Spleen (tissue), 11 donors: ENCODE measurements around the gene CBR1. TPM values are rescaled to one million over a fixed set of nuclear protein-coding genes. Genes with fewer than 3 reads are reported as not detected.

ENCODE experiments used
- DNase-seq: peaks from one replicate; pipeline ENCODE4 v3.0.0-alpha.2; 2020
- H3K27ac ChIP-seq, 8 donors: fragments of 200-600 bp; sonication (generic) in 7 of 8; 1 replicate in 4 of 8; 2 replicates in 4 of 8; pipeline versions ENCODE4 v1.5.0 to v1.8.0; 2016 to 2021; ENCODE audit warnings: inconsistent platforms in 4 of 8, mild to moderate bottlenecking in 4 of 8, moderate library complexity in 1 of 8
- H3K27me3 ChIP-seq, 7 donors: fragments of 200-600 bp; sonication (generic) in 6 of 7; replicated peaks in 1 of 7; 1 replicate in 4 of 7; 2 replicates in 3 of 7; pipeline versions ENCODE4 v1.5.0 to v1.8.0; 2016 to 2021; ENCODE audit warnings: inconsistent platforms in 3 of 7, mild to moderate bottlenecking in 1 of 7
- H3K36me3 ChIP-seq, 6 donors: fragments of 200-600 bp; sonication (generic) in 5 of 6; 1 replicate in 4 of 6; 2 replicates in 2 of 6; pipeline versions ENCODE4 v1.5.0 to v1.8.0; 2016 to 2021; ENCODE audit warnings: inconsistent platforms in 2 of 6
- H3K4me1 ChIP-seq, 6 donors: fragments of 200-600 bp; sonication (generic) in 5 of 6; 1 replicate in 3 of 6; 2 replicates in 3 of 6; pipeline versions ENCODE4 v1.5.0 to v1.8.0; 2016 to 2021; ENCODE audit warnings: inconsistent platforms in 3 of 6
- H3K4me3 ChIP-seq, 8 donors: fragments of 200-600 bp; sonication (generic) in 7 of 8; 1 replicate in 4 of 8; 2 replicates in 4 of 8; pipeline versions ENCODE4 v1.5.0 to v1.8.0; 2016 to 2021; ENCODE audit warnings: inconsistent platforms in 4 of 8, mild to moderate bottlenecking in 4 of 8, moderate library complexity in 2 of 8
- H3K9me3 ChIP-seq, 8 donors: fragments of 200-600 bp; sonication (generic) in 7 of 8; 1 replicate in 4 of 8; 2 replicates in 4 of 8; pipeline versions ENCODE4 v1.5.0 to v1.8.0; 2016 to 2021; ENCODE audit warnings: inconsistent platforms in 4 of 8
- POLR2A ChIP-seq, 3 donors: fragments of 450-650 bp; IDR thresholded peaks; one replicate each; pipeline ENCODE4 v1.5.1; 2017; ENCODE audit warnings: antibody characterized with exemption in 3 of 3, mild to moderate bottlenecking in 1 of 3
- POLR2AphosphoS5 ChIP-seq, 3 donors: sonication (generic); formaldehyde crosslinking; IDR thresholded peaks; one replicate each; pipeline ENCODE4 v1.5.1; 2017; ENCODE audit warnings: antibody characterized with exemption in 3 of 3
- WGBS, 5 donors: extraction: QIAGEN DNeasy Blood & Tissue Kit in 3 of 5; methylation state at CpG; one replicate each; pipeline versions ENCODE4 v1.1.5 to v1.1.7; 2013 to 2018; 5-methylcytosine and 5-hydroxymethylcytosine counted together
- intact Hi-C: fragments of 100-400 bp; cut with DNase I; formaldehyde crosslinking; loops from one replicate; pipeline ENCODE4 v1.15.0; 2023; ENCODE audit warnings: low total_unique reads
- polyA plus RNA-seq, 3 donors: library from polyadenylated mRNA; stranded (reverse); fragments of 200-250 nt; gene quantifications; one replicate each; pipeline ENCODE4 v1.2.1, GENCODE V29; 2013
- total RNA-seq, 7 donors: library from RNA; depleted of rRNA in 3 of 7; stranded (reverse); fragments of >200 nt in 3 of 7; fragmentation: NEBNext Ultra II Directional in 4 of 7; extraction: Animal tissue kit (Norgen Biotek cat#: 25700) in 4 of 7; gene quantifications; one replicate each; pipeline versions ENCODE4 v1.1.0 to v1.2.1, GENCODE V29; 2016 to 2021
- TF ChIP-seq, protein P1 (sequence below), 11 experiments: fragments of 200-600 bp in 7 of 11; fragments of 450-650 bp in 4 of 11; sonication (generic) in 4 of 11; IDR thresholded peaks in 8 of 11; conservative IDR thresholded peaks in 3 of 11; 1 replicate in 7 of 11; 2 replicates in 4 of 11; pipeline versions ENCODE4 v1.4.0 to v1.8.0; 2016 to 2021; ENCODE audit warnings: antibody characterized with exemption in 11 of 11, inconsistent platforms in 4 of 11, mild to moderate bottlenecking in 1 of 11
- donor health status: healthy with polysubstance abuse.
- donor health status: DM: no; HTN: no; CAD: no; lungs with moderate emphysema.
- donor health status: DM: no; HTN: no; CAD: no.
- donor health status: Bipolar disorder and iron deficiency.
- donor health status: healthy.
- donor health status: DM: no; HTN: no; CAD: no.
- donor health status: DM: yes; HTN: yes; CAD: no.

The CBR1 gene
- total and polyA plus RNA-seq, 10 donors, result 30.7 to 128 (median 45.5) TPM

DNA sequence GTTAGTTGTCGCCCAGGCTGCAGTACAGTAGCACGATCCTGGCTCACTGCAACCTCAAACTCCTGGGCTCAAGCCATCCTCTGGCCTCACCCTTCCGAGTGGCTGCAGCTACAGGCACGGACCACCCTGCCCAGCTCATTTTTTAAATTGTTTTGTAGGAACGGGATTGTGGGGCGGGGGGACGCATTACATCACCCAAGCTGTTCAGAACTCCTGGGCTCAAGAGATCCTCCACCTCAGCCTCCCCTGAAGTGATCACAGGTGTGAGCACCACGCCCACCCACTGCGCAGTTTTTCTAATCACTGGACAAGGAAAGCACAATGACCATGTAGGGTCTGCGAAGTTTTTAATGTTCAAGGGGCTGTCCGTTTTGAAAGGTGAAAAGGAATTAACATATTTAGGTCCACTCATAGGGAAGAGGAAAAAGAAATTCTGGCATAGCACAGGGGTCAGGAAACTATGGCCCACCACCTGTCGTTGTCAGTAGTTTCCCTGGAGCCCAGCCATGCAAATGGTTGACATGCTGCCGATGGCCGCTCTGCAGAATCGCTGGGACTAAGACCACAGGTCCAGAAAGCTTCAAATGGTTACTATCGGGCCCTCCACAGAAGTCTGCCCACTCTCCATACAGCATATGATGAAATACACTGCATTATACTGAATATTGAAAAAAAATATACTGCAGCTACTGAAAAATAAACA is 35.5 kb upstream of the CBR1 start:
- H3K9me3 ChIP-seq, result no peaks in the 10 kb centered on the region
- H3K4me1 ChIP-seq, result no peaks in the 10 kb centered on the region
- H3K27me3 ChIP-seq, result no peaks in the 10 kb centered on the region
- 85 to 95% (median 89%) methylated on average over 16 of the region's 16 CpGs for WGBS, 5 donors
- peaks cover 0 to 64% (median 48%) of the 10 kb centered on the region in 6 donors for H3K36me3 ChIP-seq
- TF ChIP-seq POLR2AphosphoS5 (IDR thresholded peaks at IDR 0.05) (no peak), POLR2A (IDR thresholded peaks at IDR 0.05) (no peak)
- TF ChIP-seq, protein P1, sequence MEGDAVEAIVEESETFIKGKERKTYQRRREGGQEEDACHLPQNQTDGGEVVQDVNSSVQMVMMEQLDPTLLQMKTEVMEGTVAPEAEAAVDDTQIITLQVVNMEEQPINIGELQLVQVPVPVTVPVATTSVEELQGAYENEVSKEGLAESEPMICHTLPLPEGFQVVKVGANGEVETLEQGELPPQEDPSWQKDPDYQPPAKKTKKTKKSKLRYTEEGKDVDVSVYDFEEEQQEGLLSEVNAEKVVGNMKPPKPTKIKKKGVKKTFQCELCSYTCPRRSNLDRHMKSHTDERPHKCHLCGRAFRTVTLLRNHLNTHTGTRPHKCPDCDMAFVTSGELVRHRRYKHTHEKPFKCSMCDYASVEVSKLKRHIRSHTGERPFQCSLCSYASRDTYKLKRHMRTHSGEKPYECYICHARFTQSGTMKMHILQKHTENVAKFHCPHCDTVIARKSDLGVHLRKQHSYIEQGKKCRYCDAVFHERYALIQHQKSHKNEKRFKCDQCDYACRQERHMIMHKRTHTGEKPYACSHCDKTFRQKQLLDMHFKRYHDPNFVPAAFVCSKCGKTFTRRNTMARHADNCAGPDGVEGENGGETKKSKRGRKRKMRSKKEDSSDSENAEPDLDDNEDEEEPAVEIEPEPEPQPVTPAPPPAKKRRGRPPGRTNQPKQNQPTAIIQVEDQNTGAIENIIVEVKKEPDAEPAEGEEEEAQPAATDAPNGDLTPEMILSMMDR (IDR thresholded peaks at IDR 0.05 in 8 of 11, conservative IDR thresholded peaks at IDR 0.05 in 3 of 11), result no peak
- DNase-seq, result no peak
- no peak overlapping the region for H3K27ac ChIP-seq
- H3K4me3 ChIP-seq, result no peak overlapping the region
- intact Hi-C loops, result no loop called here

GRCh38 chr21:36035381-36035791 is 34.4 kb upstream of the CBR1 start:
- Histone ChIP-seq H3K4me3 (no peak overlapping the region), H3K27ac (no peak overlapping the region), H3K9me3 (no peaks in the 10 kb centered on the region), H3K36me3 (peaks cover 0 to 75% (median 54%) of the 10 kb centered on the region in 6 donors), H3K4me1 (no peaks in the 10 kb centered on the region), H3K27me3 (no peaks in the 10 kb centered on the region)
- WGBS, 5 donors, result 77 to 88% (median 85%) methylated on average over 9 to 10 of the region's 10 CpGs
- intact Hi-C loops, result no loop called here
- TF ChIP-seq POLR2AphosphoS5 (IDR thresholded peaks at IDR 0.05) (no peak), POLR2A (IDR thresholded peaks at IDR 0.05) (no peak)
- TF ChIP-seq, protein P1 (IDR thresholded peaks at IDR 0.05 in 8 of 11, conservative IDR thresholded peaks at IDR 0.05 in 3 of 11), result no peak
- no peak for DNase-seq

- H3K27me3 ChIP-seq, result no peaks in the 10 kb centered on the region
- H3K27ac ChIP-seq, result no peak overlapping the region
- no peak overlapping the region for H3K4me3 ChIP-seq
- 89 to 94% (median 92%) methylated on average over 17 of the region's 17 CpGs for WGBS, 5 donors
- intact Hi-C loops, result no loop called here
- no peaks in the 10 kb centered on the region for H3K4me1 ChIP-seq
- no peak for DNase-seq
- TF ChIP-seq POLR2A (IDR thresholded peaks at IDR 0.05), result no peak
- TF ChIP-seq, protein P1 (IDR thresholded peaks at IDR 0.05 in 8 of 11, conservative IDR thresholded peaks at IDR 0.05 in 3 of 11), result no peak
- TF ChIP-seq POLR2AphosphoS5 (IDR thresholded peaks at IDR 0.05), result no peak
- H3K9me3 ChIP-seq, result no peaks in the 10 kb centered on the region
- H3K36me3 ChIP-seq, result peaks cover 0 to 100% (median 76%) of the 10 kb centered on the region in 6 donors
Observed at GRCh38 chr21:36038701-36039497, 30.9 kb upstream of the CBR1 start.

DNA sequence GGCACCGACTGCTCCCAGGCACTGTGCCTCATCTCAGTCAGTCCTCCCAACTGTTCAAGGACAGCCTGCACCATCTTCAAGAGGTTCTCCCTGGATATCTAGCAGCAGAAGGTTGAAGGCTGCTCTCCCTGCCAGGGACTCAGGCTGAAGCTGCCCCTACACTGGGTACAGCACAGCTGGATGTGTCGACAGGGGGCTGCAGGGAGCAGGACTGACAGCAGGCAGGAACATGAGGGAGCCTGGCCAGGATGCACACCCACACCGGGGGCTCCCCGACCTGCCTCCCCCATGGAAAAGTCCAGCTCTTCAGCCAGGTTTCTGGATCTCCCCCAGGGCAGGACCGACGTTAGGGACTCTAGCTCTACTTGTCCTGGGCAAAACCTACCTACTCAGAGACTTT is 30.0 kb upstream of the CBR1 start:
- no peak overlapping the region for H3K4me3 ChIP-seq
- H3K36me3 ChIP-seq, result peaks cover 0 to 100% (median 81%) of the 10 kb centered on the region in 6 donors
- H3K27me3 ChIP-seq, result no peaks in the 10 kb centered on the region
- no peak for DNase-seq
- H3K4me1 ChIP-seq, result no peaks in the 10 kb centered on the region
- H3K9me3 ChIP-seq, result no peaks in the 10 kb centered on the region
- intact Hi-C loops, result no loop called here
- TF ChIP-seq, protein P1 (IDR thresholded peaks at IDR 0.05 in 8 of 11, conservative IDR thresholded peaks at IDR 0.05 in 3 of 11), result no peak
- no peak for TF ChIP-seq POLR2A (IDR thresholded peaks at IDR 0.05)
- no peak for TF ChIP-seq POLR2AphosphoS5 (IDR thresholded peaks at IDR 0.05)
- WGBS, 5 donors, result 91 to 95% (median 94%) methylated on average over 5 to 6 of the region's 6 CpGs
- no peak overlapping the region for H3K27ac ChIP-seq
